ENCODE results near the gene TRAPPC8. TPM values are rescaled to one million over a fixed set of nuclear protein-coding genes. Genes with fewer than 3 reads are reported as not detected.
"Not testable (repeated sequence)": the region's sequence is repeated elsewhere in the genome, so short reads cannot be mapped to it uniquely, and the experiment has no call there.

Gene TRAPPC8
- total RNA-seq, 1 donor from 2014 or later, result 43.4 TPM

DNA sequence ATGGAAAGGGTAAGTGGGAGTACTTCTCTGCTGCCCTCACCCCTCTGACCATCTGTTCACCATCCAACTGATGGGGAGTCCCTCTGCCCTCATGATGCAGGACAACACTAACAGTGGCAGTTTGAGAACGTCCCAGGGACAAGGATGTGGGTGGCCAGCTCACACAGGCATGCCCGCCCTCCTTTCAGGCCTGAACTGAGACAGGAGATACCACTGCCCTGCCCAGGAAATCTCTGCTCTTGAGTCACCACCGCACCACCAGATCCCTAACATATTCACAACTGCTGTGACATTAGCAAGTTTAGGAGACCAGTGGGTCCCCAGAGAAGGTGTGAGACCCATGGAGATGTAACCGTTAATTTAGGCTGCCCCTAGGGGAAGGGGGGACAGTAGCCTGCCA lies 66.2 kb downstream of the TRAPPC8 start:
- intact Hi-C loops (cut with micrococcal nuclease), result no loop called here

DNA sequence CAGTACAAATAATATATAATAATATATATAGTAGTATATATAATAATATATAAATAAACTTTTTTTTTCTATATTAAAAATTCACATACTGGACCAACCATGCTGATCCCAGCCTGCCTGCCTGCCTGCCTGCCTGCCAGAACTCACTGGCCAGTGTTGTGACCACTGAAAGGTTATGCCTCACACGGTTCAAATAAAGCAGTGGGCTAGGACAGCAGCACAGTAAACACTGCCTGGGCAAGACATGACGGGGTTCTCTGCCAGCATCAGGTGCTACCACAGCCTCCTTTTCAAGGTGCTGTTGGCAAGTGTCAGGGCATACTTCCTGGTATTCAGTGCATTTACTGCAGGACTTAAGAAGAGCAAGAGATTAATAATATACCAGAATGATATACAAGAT lies 67.6 kb downstream of the TRAPPC8 start:
- intact Hi-C loops (cut with micrococcal nuclease), result no loop called here

DNA sequence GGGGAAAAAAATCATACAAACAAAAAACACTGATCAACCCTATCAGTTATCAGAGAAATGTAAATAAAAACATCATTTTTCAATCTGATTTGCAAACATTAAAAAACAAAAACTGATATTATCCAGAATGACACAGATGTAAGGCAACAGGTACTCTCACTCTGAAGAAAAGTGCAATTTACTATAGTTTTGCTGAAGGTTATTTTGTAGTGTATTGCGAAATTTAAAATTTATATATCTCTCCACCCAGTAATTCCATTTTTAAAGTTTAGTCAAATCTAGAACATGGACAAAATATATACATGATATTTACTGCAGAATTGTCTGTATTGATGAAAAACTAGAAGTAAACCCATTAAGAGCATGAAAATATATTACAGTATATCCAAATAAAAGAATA lies 79.8 kb downstream of the TRAPPC8 start:
- intact Hi-C loops (cut with micrococcal nuclease), result no loop called here

DNA sequence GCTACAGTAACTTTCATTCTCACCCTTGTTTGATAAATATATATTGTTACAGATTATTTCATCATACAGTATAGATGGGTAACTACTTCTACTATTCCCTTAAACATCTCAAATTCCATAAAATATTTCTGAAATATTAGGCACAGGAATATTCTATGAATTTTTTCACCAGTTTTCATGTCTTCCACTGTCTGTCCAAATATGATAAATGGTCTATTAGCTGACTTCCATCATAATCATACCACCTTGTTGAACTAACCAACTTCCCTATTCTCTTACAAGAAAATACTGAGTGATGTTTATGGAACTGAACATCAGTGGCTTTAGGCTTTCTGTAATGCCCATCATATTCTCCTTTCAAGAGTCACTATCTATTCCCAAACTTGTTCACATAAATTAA lies 82.4 kb downstream of the TRAPPC8 start:
- intact Hi-C loops (cut with micrococcal nuclease), result no loop called here

DNA sequence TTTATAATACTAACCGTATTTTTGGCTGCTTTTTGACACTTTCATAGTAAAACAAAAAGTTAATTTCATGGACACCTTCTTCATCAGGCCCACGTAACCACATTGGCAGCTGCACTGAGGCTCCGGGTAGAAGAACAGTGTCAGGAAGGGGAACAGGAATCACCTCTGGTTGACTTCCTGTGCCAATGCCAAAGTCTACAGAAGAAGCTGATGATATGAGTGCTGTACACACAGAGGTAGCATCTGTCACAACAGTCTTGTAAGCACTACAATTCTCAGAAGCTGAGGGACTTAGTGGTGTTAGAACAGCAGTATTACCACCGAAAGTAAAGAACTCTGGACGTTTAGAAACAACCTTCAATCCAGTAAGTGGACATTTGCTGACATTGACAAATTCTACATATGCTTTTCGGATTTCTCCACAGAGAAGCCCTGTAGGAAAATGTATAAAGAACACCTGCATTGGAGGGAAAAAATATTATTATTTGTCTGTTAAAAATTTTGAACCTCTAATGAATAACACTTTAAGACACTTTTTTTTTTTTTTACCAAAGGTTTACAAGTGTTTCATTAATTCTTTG lies 85.3 kb downstream of the TRAPPC8 start:
- intact Hi-C loops (cut with micrococcal nuclease), result no loop called here

DNA sequence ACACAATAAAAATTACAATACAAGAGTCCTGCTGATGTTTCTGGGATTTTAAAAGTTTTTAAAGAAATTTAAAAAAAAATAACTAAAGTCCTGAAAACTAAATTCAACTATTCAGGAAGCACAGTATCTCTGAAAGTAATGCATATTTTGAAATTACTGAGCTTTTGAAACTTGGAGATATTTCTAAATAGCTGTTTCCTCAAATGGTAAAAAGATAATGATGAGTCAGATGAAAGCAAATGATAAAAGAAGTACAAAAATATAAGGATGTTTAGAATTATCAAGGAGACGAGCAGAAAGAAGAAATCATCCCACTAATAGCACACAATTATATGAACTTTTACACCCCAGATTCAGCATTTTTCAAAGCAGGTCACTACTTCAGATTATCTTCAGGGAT lies 92.1 kb downstream of the TRAPPC8 start:
- intact Hi-C loops (cut with micrococcal nuclease), result no loop called here

DNA sequence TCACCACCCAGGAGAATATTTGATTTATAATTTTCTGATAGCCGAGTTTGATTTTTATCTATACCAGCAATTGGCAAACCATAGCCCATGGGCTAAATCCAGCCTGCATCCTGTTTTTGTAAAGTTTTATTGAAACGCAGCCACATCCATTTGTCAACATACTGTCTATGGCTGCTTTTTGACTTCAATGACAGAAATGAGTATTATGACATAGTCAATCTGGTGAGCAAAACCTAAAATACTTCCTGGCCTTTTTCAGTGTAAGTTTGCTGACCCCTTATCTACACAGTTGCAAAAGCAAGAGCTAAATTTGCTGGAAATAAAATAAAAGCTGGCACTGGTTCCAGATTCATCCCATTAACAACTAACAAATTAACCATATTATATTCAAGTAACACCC lies 102.4 kb downstream of the TRAPPC8 start:
- intact Hi-C loops (cut with micrococcal nuclease), result no loop called here

DNA sequence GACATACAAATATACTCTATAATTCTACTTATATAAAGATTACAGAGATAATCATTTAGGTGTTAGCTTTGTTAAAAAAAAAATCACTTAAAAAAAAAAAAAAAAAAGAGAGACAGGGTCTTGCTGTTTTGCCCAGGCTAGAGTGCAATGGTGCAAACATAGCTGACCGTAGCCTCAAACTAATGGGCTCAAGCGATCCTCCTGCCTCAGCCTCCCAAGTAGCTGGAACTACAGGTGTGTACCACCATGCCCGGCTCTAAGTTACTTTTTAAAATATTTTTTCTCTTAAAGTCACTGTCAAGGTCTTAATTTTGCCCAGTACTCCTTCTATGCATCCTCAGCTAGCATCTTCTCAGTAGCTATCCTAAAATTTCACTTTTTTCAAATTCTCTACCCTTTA lies 105.0 kb downstream of the TRAPPC8 start:
- intact Hi-C loops (cut with micrococcal nuclease), result no loop called here

DNA sequence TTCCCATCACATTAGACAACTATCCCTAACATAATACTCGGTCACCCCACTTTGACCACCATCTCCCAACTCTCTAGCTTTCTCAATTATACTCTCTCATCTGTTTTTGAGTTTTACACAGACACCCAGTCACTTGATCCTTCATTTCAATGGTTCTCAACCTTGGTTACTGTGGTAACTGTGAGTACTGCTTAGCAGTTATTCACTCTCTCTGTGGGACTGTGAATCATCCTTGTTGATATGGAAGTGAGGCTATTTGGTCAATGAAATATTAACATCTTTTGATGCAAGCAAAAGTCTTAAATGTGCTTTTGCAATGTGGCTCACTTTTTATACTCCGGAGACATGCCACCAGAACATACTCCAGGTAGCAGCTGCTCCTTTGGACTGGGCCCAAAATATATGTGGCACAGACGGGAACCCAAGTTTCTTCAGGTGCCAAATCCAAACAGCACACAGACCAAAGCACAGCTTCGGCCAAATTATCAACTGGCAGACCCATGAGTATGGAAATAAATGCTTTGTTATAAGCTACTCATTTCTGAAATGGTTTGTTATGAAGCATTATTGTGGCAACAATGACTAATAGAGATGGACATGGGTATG lies 107.3 kb downstream of the TRAPPC8 start:
- intact Hi-C loops (cut with micrococcal nuclease), result no loop called here

DNA sequence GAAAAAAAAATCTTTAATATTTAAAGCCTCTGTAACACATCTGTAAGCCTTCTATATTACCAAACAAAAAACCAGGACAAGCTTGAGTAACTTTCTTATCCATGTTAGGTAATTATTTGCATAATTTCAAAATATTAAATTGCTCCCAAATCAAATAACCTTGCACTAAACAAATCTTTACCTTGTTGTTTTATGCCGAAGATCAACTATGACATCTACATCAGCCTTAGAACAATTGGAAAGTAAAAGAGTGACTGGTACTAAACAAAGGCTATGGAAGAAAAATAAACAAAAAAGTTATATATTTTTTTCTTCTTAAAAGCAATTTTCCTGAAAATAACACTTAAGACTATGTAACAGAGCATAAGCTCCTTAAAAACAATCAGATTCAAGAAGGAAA lies 111.0 kb downstream of the TRAPPC8 start:
- intact Hi-C loops (cut with micrococcal nuclease), result no loop called here

DNA sequence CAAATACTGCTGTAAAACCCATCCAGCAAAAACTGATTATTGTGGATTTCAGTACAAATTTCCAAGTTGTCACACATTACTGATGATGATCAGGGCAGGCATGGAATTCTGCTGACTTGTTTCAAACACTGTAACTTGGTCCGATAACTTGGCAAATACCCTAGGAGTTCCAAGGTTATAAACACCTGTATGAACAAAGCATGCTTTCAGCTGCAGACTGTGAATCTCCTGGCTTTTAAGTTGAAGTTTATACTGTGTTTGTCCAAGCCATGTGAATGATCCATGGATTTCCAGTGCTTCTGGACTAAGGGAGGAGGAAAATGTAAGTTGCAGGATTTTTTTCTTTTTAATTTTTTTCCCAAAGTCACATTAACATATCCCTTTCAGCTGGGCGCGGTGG lies 112.2 kb downstream of the TRAPPC8 start:
- intact Hi-C loops (cut with micrococcal nuclease), result no loop called here

DNA sequence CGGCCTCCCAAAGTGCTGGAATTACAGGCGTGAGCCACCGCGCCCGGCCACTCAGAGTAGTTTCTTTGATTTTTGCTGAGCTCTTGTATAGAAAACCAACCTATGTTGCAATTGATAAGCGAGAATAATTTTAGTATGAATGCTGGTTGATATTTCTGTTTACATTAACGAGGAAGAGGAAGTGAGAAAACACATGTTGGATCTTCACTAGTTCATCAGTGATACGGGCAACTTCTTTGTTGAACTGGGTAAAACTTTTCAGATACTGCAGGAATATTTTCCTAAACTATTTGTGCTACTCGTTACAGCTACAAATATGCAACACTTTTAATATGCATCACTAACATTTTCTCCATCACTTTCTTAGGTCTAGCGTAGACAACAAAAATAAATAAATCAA lies 114.3 kb downstream of the TRAPPC8 start:
- intact Hi-C loops (cut with micrococcal nuclease), result no loop called here

DNA sequence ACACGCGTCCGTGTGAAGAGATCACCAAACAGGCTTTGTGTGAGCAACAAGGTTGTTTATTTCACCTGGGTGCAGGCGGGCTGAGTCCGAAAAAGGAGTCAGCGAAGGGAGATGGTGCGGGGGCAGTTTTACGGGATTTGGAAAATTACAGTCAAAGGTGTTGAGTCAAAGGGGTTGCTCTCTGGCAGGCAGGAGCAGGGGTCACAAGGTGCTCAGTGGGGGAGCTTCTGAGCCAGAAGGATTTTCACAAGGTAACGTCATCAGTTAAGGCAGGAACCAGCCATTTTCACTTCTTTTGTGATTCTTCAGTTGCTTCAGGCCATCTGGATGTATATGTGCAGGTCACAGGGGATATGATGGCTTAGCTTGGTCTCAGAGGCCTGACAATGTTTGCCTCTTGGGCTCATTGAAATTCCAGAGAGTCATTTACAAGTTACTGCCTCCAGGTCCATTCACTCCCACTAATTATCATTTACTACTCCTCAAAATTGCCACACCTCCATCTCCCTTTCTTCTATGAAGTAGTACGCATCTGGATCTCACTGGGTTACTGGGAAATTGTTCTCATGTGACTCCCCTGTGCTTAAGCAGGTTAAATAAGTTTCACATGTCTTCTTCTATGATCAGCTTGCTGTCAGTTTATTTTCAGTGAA lies 116.1 kb downstream of the TRAPPC8 start:
- intact Hi-C loops (cut with micrococcal nuclease), result not testable (repeated sequence)

DNA sequence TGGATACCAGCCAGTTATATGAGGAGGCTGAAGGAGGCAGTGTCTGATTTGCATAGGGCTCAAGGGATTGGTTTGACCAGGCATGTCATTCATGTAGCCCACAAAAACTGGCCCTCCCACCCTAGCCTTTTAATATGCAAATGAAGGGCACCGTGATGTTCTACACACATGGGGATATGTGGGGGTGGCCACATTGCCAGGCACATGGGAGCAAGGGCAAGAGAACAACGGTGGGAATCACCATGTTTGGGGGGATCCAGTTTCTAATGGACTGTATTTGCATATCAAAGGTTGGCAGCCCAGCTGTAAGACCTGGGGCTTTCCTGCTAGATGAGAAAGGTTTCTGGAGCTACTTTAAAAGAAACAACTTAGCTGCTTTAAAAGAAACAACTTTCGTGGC lies 117.2 kb downstream of the TRAPPC8 start:
- intact Hi-C loops (cut with micrococcal nuclease), result no loop called here

DNA sequence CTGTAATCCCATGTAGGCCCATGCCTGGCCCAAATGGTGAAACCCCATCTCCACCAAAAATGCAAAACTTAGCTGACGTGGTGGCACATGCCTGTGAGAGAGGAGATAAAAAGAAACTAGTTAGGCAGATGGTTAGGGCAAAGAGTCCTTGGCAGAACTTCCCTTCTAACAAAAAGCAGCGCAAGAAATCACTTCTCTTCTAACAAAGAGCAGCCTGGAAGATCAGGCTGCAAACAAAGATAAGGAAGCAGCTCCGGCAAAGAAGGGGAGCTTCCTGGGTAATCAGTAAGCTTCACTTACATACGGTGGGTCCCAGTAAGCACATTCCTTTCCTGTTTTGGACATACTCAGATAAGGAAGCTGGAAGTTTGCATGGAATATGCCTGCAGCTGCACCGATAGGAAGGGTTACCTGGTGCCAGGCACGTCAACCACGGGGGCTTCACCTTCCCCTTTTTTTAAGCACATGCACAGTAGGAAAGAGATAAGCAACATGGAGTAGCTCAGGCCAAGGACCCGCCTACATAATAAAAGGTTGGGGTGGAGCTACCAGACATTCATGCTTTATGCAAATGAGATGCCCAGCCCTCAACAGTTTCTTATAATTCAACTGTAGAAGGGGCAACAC lies 121.3 kb downstream of the TRAPPC8 start:
- intact Hi-C loops (cut with micrococcal nuclease), result no loop called here

DNA sequence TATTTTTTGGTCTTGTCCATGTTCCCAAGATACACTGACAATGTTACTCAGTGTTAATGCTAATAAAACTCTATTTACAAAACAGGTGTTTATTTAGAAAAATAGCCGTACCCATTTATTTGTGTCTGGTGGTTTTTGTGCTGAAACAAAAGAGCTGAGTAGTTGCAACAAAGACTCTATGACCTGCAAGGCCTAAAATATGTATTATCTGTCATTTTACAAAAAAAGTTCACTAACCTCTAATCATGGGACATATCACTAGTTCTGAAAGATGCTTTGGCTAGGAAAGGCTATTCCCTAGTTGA lies 123.1 kb downstream of the TRAPPC8 start:
- intact Hi-C loops (cut with micrococcal nuclease), result loop anchor here (1.0 to 2.0 kb wide), 3 partner anchors 79 to 264 kb away; no protein-coding TSS in a partner anchor

DNA sequence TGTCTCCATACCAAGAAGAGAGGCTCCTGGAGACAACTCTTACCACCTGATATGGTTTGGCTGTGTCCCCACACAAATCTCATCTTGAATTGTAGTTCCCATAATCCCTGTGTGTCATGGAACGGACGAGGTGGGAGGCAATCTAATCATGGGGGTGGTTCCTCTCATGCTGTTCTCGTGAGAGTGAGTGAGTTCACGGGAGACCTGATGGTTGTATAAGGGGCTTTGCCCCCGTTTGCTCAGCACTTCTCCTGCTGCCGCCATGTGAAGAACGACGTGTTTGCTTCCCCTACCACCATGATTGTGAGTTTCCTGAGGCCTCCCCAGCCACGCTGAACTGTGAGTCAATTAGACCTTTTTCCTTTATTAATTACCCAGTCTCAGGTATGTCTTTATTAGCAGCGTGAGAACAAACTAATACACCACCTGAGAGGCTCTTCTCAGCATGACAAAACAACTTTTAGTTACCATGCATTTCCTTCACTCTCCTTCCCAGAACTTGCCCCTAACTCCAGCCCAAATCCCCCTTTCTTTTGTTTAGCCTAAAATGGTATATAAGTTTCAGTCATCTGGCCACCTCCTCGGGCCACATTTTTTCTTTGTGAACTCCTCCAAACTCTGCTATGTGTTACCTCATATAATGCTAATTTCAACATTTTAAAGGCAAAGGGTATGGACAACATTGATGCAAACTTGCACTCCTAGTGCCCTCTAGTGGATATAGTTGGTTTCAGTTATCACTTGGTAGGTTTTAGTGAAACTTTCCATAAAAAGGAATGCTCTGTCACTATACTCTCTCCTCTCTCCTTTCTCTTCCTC lies 123.6 kb downstream of the TRAPPC8 start:
- intact Hi-C loops (cut with micrococcal nuclease), result loop anchor here (1.0 to 2.0 kb wide), 3 partner anchors 79 to 263 kb away; no protein-coding TSS in a partner anchor

DNA sequence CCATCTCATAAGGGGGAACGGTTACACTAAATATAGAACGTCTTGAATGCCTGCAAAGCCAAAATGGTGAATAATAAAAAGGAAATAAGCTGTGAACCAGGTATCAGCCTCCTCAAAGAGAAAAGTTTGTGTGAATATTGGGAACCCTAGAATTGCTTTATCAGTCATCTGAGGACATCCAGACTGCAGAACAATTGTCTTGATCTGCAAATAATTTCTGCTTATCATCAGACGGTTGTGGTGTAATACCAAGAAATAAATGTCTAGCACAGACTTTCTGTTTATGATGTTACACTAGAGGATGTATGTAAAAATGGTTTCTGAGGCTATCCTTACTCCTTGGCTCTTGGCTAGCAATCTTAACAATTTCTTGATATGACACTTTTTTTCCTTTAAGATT lies 128.8 kb downstream of the TRAPPC8 start:
- intact Hi-C loops (cut with micrococcal nuclease), result no loop called here

DNA sequence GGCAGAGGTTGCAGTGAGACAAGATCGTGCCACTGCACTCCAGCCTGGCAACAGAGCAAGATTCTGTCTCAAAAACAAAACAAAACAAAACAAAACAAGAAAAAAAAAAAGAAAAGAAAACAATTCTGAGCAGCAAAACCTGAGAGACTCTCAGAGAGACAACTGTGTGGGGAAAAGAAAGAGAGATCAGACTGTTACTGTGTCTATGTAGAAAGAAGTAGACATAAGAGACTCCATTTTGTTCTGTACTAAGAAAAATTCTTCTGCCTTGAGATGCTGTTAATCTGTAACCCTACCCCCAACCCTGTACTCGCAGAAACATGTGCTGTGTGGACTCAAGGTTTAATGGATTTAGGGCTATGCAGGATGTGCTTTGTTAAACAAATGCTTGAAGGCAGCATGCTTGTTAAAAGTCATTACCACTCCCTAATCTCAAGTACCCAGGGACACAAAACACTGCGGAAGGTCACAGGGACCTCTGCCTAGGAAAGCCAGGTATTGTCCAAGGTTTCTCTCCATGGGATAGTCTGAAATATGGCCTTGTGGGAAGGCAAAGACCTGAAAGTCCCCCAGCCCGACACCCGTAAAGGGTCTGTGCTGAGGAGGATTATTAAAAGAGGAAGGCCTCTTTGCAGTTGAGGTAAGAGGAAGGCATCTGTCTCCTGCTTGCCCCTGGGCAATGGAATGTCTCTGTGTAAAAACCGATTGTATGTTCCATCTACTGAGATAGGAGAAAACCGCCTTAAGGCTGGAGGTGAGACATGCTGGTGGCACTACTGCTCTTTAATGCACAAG lies 132.4 kb downstream of the TRAPPC8 start:
- intact Hi-C loops (cut with micrococcal nuclease), result not testable (repeated sequence)

DNA sequence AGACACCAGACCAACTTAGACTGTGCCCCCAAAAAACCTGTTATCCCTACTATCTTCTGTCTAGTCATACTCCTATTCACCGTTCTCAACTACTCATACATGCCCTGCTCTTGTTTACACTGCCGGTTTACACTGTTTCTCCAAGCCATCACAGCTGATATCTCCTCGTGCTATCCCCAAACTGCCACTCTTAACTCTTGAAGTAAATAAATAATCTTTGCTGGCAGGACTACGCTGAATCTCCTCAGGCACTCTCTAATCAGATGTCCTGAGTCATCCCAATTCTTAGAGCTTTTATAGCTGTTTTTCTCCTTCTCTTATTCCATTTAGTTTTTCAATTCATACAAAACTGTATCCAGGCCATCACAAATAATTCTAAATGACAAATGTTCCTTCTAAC lies 133.9 kb downstream of the TRAPPC8 start:
- intact Hi-C loops (cut with micrococcal nuclease), result not testable (repeated sequence)

DNA sequence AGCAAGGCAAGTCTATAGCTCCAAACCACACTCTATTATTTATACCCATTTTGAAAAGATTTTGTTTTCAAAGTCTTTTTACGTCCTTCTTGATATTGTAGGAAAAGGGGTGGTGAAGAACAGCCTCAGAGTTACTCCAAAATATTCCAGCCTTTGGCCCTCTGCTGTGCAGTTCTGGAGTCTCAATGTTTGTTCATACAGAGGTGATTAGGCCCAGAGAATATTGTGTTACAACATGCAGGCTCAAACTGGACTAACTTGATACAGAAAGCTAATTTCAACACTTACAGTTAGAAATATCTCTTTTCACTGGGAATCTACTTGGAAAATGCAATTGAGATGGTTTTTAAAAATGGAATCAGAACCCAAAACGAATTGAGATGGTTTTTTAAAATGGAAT lies 141.8 kb downstream of the TRAPPC8 start:
- intact Hi-C loops (cut with micrococcal nuclease), result no loop called here
